B cell (primary cell): ENCODE measurements around the gene GLT1D1. TPM values are rescaled to one million over a fixed set of nuclear protein-coding genes. Genes with fewer than 3 reads are reported as not detected.

Experiments used
- ATAC-seq: fragments of 200-7000 bp; cut with Tn5 transposase; one replicate; pipeline ENCODE4 v1.10.0; 2021; ENCODE audit warnings: low read depth, mild to moderate bottlenecking, moderate number of reproducible peaks, moderate library complexity
- CTCF ChIA-PET: fragments of 350-600 bp; sonication (Branson Sonifier 250); formaldehyde crosslinking; loops from one replicate; lab custom pipeline; 2021; ENCODE audit warnings: antibody characterized with exemption, inconsistent platforms; lab: Charles Lee
- POLR2A ChIA-PET: fragments of 350-600 bp; sonication (Branson Sonifier 250); formaldehyde crosslinking; loops from one replicate; lab custom pipeline; 2021; ENCODE audit warnings: antibody characterized with exemption; lab: Charles Lee
- DNase-seq: peaks from one replicate; pipeline ENCODE4 v3.0.0; 2013
- H2AFZ ChIP-seq: 2 replicates; pipeline ENCODE4 v1.6.1; 2012; ENCODE audit warnings: mild to moderate bottlenecking, low read depth, low read length; ENCODE audit not compliant: insufficient read depth, poor library complexity, severe bottlenecking
- H3K27ac ChIP-seq, 2 donors: 1 replicate in 1 of 2; 2 replicates in 1 of 2; pipeline ENCODE4 v1.5.1; 2012 to 2013; ENCODE audit warnings: low read length in 2 of 2, mild to moderate bottlenecking in 2 of 2, moderate library complexity in 1 of 2
- H3K27me3 ChIP-seq, 4 experiments: fragments of 200-600 bp in 1 of 4; sonication (generic) in 1 of 4; replicated peaks in 1 of 4; 1 replicate in 2 of 4; 2 replicates in 2 of 4; pipeline versions ENCODE4 v1.6.1 to v1.7.0; 2013 to 2016; ENCODE audit warnings: low read length in 3 of 4, mild to moderate bottlenecking in 2 of 4, mixed read lengths in 1 of 4, moderate library complexity in 1 of 4; ENCODE audit not compliant: insufficient read depth in 4 of 4, control insufficient read depth in 3 of 4; ENCODE audit errors: control extremely low read depth in 1 of 4
- H3K36me3 ChIP-seq, 2 experiments: replicated peaks in 1 of 2; 1 replicate in 1 of 2; 2 replicates in 1 of 2; pipeline versions ENCODE4 v1.6.1 to v1.7.1; 2013; ENCODE audit warnings: low read length in 1 of 2; ENCODE audit not compliant: insufficient read depth in 2 of 2, control insufficient read depth in 1 of 2; ENCODE audit errors: control extremely low read depth in 1 of 2, extremely low read depth in 1 of 2
- H3K4me1 ChIP-seq, 2 donors: fragments of 200-600 bp in 1 of 2; sonication (generic) in 1 of 2; 1 replicate in 1 of 2; 2 replicates in 1 of 2; pipeline versions ENCODE4 v1.5.1 to v1.6.1; 2013 to 2017; ENCODE audit warnings: low read length in 2 of 2; ENCODE audit not compliant: control insufficient read depth in 2 of 2, insufficient read depth in 2 of 2
- H3K4me2 ChIP-seq: replicated peaks from 2 replicates; pipeline ENCODE3; 2012; ENCODE audit warnings: mild to moderate bottlenecking, low read depth, low read length; ENCODE audit not compliant: poor library complexity, severe bottlenecking
- H3K4me3 ChIP-seq, 5 experiments: fragments of 200-600 bp in 1 of 5; sonication (generic) in 1 of 5; 1 replicate in 3 of 5; 2 replicates in 2 of 5; pipeline versions ENCODE4 v1.5.1 to v1.7.0; 2011 to 2016; ENCODE audit warnings: low read length in 4 of 5, mild to moderate bottlenecking in 4 of 5, low read depth in 2 of 5, control low read depth in 1 of 5, moderate library complexity in 1 of 5; ENCODE audit not compliant: insufficient read depth in 1 of 5; ENCODE audit errors: control extremely low read depth in 1 of 5, extremely low read depth in 1 of 5
- H3K79me2 ChIP-seq: fragments of 200-600 bp; sonication (generic); one replicate; pipeline ENCODE4 v1.6.0; 2016; ENCODE audit warnings: low read length; ENCODE audit not compliant: control insufficient read depth, insufficient read depth
- H3K9ac ChIP-seq: fragments of 200-600 bp; sonication (generic); 2 replicates; pipeline ENCODE4 v1.6.1; 2017; ENCODE audit warnings: mild to moderate bottlenecking, low read length, moderate library complexity
- H3K9me3 ChIP-seq, 3 donors: one replicate each; pipeline versions ENCODE4 v1.6.1 to v1.7.1; 2013; ENCODE audit warnings: low read length in 2 of 3; ENCODE audit not compliant: control insufficient read depth in 2 of 3, insufficient read depth in 1 of 3; ENCODE audit errors: control extremely low read depth in 1 of 3
- H4K20me1 ChIP-seq: 2 replicates; pipeline ENCODE4 v1.6.0; 2012; ENCODE audit warnings: mild to moderate bottlenecking, low read length; ENCODE audit not compliant: insufficient read depth, control insufficient read depth, poor library complexity, severe bottlenecking
- H3K27ac Mint-ChIP-seq: one replicate; pipeline ENCODE4 v1.8.0; 2021; ENCODE audit warnings: mixed read lengths
- H3K27me3 Mint-ChIP-seq: one replicate; pipeline ENCODE4 v1.8.0; 2021; ENCODE audit warnings: mixed read lengths
- H3K4me1 Mint-ChIP-seq: one replicate; pipeline ENCODE4 v1.8.0; 2021; ENCODE audit warnings: mixed read lengths
- H3K4me3 Mint-ChIP-seq: one replicate; pipeline ENCODE4 v1.8.0; 2021; ENCODE audit warnings: mixed read lengths
- H3K9me3 Mint-ChIP-seq: one replicate; pipeline ENCODE4 v1.8.0; 2022; ENCODE audit warnings: mixed read lengths; ENCODE audit not compliant: insufficient read depth
- CTCF ChIP-seq: fragments of 200-600 bp; IDR thresholded peaks from one replicate; pipeline ENCODE4 v1.8.0; 2022; ENCODE audit warnings: antibody characterized with exemption, mild to moderate bottlenecking
- EZH2 ChIP-seq: IDR thresholded peaks from 2 replicates; pipeline ENCODE4 v1.6.1; 2012; ENCODE audit warnings: borderline replicate concordance, low read depth, mild to moderate bottlenecking, moderate library complexity, low read length; ENCODE audit not compliant: insufficient read depth, poor library complexity, severe bottlenecking
- WGBS: methylation state at CpG from one replicate; pipeline ENCODE4 v1.1.5; 2013; ENCODE audit warnings: missing lambda C conversion rate; ENCODE audit not compliant: insufficient coverage; 5-methylcytosine and 5-hydroxymethylcytosine counted together
- intact Hi-C: fragments of 100-400 bp; cut with micrococcal nuclease; formaldehyde crosslinking; loops from one replicate; pipeline ENCODE4 v1.10.0; 2022
- polyA plus RNA-seq: library from polyadenylated mRNA; depleted of rRNA; stranded (reverse); fragments of >200 nt; gene quantifications from 2 replicates; pipeline ENCODE4 v1.2.3, GENCODE V29; 2012
- total RNA-seq, 2 donors: library from RNA; stranded (reverse); fragments of 120-200 nt in 1 of 2; gene quantifications; 1 replicate in 1 of 2; 2 replicates in 1 of 2; pipeline versions ENCODE4 v1.2.3 to v1.2.4, GENCODE V29; 2013 to 2022

The GLT1D1 gene
- total and polyA plus RNA-seq, 2 donors (not counting 1 experiment from before 2014, with no cell fraction given), result 0.22 to 0.49 TPM

- POLR2A ChIA-PET, result no interaction called here
- H3K27ac Mint-ChIP-seq, result no peak overlapping the region
- Histone ChIP-seq H3K4me2 (no peak overlapping the region), H3K9ac (no peak overlapping the region), H2AFZ (no peak overlapping the region), H3K27me3 (no peaks in the 10 kb centered on the region), H3K9me3 (no peaks in the 10 kb centered on the region), H3K4me3 (no peak overlapping the region), H3K4me1 (no peaks in the 10 kb centered on the region), H4K20me1 (no peaks in the 10 kb centered on the region), H3K79me2 (no peaks in the 10 kb centered on the region), H3K36me3 (no peaks in the 10 kb centered on the region), H3K27ac (no peak overlapping the region)
- peaks cover 4% of the 10 kb centered on the region for H3K4me1 Mint-ChIP-seq
- CTCF ChIA-PET, result no interaction called here
- no peak overlapping the region for H3K4me3 Mint-ChIP-seq
- no peaks in the 10 kb centered on the region for H3K9me3 Mint-ChIP-seq
- peaks cover 41% of the 10 kb centered on the region for H3K27me3 Mint-ChIP-seq
- intact Hi-C loops, result no loop called here
- ATAC-seq (no peak), DNase-seq (no peak)
- WGBS, result 81% methylated on average over 4 of the region's 8 CpGs
- no peak for TF ChIP-seq EZH2
- TF ChIP-seq CTCF, result no peak
Observed at GRCh38 chr12:128920468-128920867, 67.2 kb downstream of the GLT1D1 start.

- ATAC-seq, result no peak
- H2AFZ ChIP-seq, result no peak overlapping the region
- POLR2A ChIA-PET, result interaction anchor here (0.5 kb wide), 1 partner anchor 18 kb away, joined by 4 read pairs; no protein-coding TSS in a partner anchor
Observed at GRCh38 chr12:128928361-128928760, 75.1 kb downstream of the GLT1D1 start.

More at GRCh38 chr12:128928361-128928760, 75.1 kb downstream of the GLT1D1 start:
- H3K4me2 ChIP-seq, result no peak overlapping the region
- Mint-ChIP-seq H3K27me3 (no peaks in the 10 kb centered on the region), H3K9me3 (no peaks in the 10 kb centered on the region), H3K4me1 (no peaks in the 10 kb centered on the region), H3K4me3 (no peak overlapping the region), H3K27ac (no peak overlapping the region)
- 90% methylated on average over 11 of the region's 12 CpGs for WGBS
- intact Hi-C loops, result no loop called here
- H3K9ac ChIP-seq, result no peak overlapping the region
- no peak overlapping the region for H3K27ac ChIP-seq
- DNase-seq, result no peak
- CTCF ChIA-PET, result no interaction called here
- H3K9me3 ChIP-seq, result peaks cover 0 to 4% (median 0%) of the 10 kb centered on the region in 3 donors
- no peaks in the 10 kb centered on the region for H3K4me1 ChIP-seq
- H3K79me2 ChIP-seq, result no peaks in the 10 kb centered on the region
- TF ChIP-seq EZH2 (no peak), CTCF (no peak)
- no peaks in the 10 kb centered on the region for H3K27me3 ChIP-seq
- H3K4me3 ChIP-seq, result no peak overlapping the region
- H4K20me1 ChIP-seq, result no peaks in the 10 kb centered on the region
- no peaks in the 10 kb centered on the region for H3K36me3 ChIP-seq
